ENCODE data around the gene CBLB.

The CBLB gene

DNA sequence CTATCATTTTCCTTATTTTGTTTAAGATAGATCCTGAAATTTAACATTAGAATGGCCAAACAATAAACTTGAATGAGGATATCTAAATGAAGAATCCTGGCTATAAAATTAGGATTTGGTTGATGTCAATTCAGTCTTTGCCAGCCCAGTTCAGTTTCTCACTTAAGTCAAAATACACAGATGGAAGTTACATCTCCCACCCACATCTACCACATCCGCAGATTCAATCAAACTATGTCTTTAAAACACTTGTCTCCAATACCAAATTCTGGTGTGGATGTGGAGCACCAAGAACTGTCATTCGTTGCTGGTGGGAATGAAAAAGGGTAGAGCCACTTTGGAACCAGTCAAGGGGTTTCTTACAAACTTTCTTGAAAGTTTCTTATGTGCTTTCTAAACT is 18.2 kb downstream of the CBLB start:
- TF ChIP-seq, protein P1, sequence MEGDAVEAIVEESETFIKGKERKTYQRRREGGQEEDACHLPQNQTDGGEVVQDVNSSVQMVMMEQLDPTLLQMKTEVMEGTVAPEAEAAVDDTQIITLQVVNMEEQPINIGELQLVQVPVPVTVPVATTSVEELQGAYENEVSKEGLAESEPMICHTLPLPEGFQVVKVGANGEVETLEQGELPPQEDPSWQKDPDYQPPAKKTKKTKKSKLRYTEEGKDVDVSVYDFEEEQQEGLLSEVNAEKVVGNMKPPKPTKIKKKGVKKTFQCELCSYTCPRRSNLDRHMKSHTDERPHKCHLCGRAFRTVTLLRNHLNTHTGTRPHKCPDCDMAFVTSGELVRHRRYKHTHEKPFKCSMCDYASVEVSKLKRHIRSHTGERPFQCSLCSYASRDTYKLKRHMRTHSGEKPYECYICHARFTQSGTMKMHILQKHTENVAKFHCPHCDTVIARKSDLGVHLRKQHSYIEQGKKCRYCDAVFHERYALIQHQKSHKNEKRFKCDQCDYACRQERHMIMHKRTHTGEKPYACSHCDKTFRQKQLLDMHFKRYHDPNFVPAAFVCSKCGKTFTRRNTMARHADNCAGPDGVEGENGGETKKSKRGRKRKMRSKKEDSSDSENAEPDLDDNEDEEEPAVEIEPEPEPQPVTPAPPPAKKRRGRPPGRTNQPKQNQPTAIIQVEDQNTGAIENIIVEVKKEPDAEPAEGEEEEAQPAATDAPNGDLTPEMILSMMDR (IDR thresholded peaks at IDR 0.05; ENCODE audit: insufficient read depth, low read length, poor library complexity, severe bottlenecking): no peak
- Histone ChIP-seq H3K27me3 (replicated peaks; ENCODE audit: control insufficient read depth, insufficient read depth, low read length) (no peaks in the 10 kb centered on the region), H3K36me3 (ENCODE audit: control insufficient read depth, insufficient read depth, low read length) (no peaks in the 10 kb centered on the region), H3K4me3 (replicated peaks; ENCODE audit: low read depth, low read length) (no peak overlapping the region)
- DNase-seq (ENCODE audit: extremely low read depth, insufficient read length): no peak

DNA sequence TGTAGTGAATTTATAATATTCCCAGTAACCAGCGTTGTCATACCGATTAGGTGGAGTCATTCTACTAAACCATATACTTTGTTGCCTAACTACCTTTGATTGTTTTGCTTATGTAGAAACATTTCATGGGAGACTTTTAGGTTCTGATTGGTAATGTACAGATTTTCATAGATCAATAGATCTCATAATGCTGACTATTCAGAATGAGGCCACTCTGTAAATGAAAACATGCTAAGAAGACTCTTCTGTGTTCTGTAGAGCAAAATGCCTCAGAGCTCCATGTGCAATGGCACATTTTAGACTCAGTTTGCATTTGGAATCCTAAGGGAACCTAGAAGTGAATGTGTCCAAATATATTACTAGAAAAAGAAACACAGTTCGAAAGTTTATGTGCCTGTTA is 20.0 kb downstream of the CBLB start:
- DNase-seq (ENCODE audit: extremely low read depth, insufficient read length): no peak
- Histone ChIP-seq H3K4me3 (replicated peaks; ENCODE audit: low read depth, low read length) (no peak overlapping the region), H3K36me3 (ENCODE audit: control insufficient read depth, insufficient read depth, low read length) (no peaks in the 10 kb centered on the region), H3K27me3 (replicated peaks; ENCODE audit: control insufficient read depth, insufficient read depth, low read length) (no peaks in the 10 kb centered on the region)
- TF ChIP-seq, protein P1 (IDR thresholded peaks at IDR 0.05; ENCODE audit: insufficient read depth, low read length, poor library complexity, severe bottlenecking): no peak

DNA sequence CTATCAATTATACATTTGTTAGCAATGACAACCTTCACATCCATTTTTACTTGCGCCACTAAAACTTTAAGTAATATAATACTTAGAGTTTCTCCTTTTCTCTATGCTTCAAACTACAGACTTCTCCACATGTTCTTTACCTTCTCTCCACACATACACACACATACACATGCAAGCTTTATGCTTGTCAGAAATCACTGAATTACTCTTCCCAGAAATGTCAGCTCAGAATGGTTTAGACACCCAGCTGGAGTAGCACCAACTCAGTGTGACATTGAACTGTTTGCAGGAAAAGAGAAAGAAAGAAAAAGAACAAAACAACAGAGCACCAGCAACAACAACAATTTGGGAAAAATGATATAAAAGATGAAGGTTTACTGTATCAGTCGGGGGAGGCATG is 20.9 kb downstream of the CBLB start:
- TF ChIP-seq, protein P1 (IDR thresholded peaks at IDR 0.05; ENCODE audit: insufficient read depth, low read length, poor library complexity, severe bottlenecking): no peak
- DNase-seq (ENCODE audit: extremely low read depth, insufficient read length): no peak
- no peak overlapping the region for H3K4me3 ChIP-seq (replicated peaks; ENCODE audit: low read depth, low read length)
- H3K36me3 ChIP-seq (ENCODE audit: control insufficient read depth, insufficient read depth, low read length): no peaks in the 10 kb centered on the region
- no peaks in the 10 kb centered on the region for H3K27me3 ChIP-seq (replicated peaks; ENCODE audit: control insufficient read depth, insufficient read depth, low read length)

- H3K36me3 ChIP-seq (ENCODE audit: control insufficient read depth, insufficient read depth, low read length): 0 out of 2 replicates have a peak, but pooled peaks cover 2% of the 10 kb centered on the region
Observed at GRCh38 chr3:105847452-105847851, 21.4 kb downstream of the CBLB start.

GRCh38 chr3:105846809-105847208 is 22.0 kb downstream of the CBLB start:
- TF ChIP-seq, protein P1 (IDR thresholded peaks at IDR 0.05; ENCODE audit: insufficient read depth, low read length, poor library complexity, severe bottlenecking): no peak
- DNase-seq (ENCODE audit: extremely low read depth, insufficient read length): no peak
- 0 out of 2 replicates have a peak, but pooled peaks cover 2% of the 10 kb centered on the region for H3K36me3 ChIP-seq (ENCODE audit: control insufficient read depth, insufficient read depth, low read length)

More at GRCh38 chr3:105847452-105847851, 21.4 kb downstream of the CBLB start:
- no peaks in the 10 kb centered on the region for H3K27me3 ChIP-seq (replicated peaks; ENCODE audit: control insufficient read depth, insufficient read depth, low read length)
- TF ChIP-seq, protein P1 (IDR thresholded peaks at IDR 0.05; ENCODE audit: insufficient read depth, low read length, poor library complexity, severe bottlenecking): no peak
- no peak for DNase-seq (ENCODE audit: extremely low read depth, insufficient read length)
- no peak overlapping the region for H3K4me3 ChIP-seq (replicated peaks; ENCODE audit: low read depth, low read length)

DNA sequence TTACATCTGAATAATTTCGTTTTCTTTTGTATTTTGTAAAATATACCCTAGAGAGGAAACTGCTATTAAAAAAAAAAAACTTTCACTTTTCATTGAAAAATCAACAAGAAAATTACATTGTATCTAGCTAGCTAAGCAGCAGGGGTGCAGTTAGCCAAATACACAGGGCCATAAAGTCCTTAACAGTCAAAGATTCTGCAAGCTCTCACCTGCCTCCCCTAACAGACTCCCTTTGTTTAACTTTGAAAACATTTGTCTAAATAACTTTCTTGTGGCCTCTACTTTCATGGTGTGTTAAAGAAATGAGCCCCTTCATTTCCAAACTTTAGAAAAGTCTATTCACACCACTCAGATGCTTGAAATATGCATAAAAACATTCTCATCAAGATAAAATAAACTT is 23.3 kb downstream of the CBLB start:
- TF ChIP-seq, protein P1 (IDR thresholded peaks at IDR 0.05; ENCODE audit: insufficient read depth, low read length, poor library complexity, severe bottlenecking): no peak
- Histone ChIP-seq H3K4me3 (replicated peaks; ENCODE audit: low read depth, low read length) (no peak overlapping the region), H3K36me3 (ENCODE audit: control insufficient read depth, insufficient read depth, low read length) (0 out of 2 replicates have a peak, but pooled peaks cover 2% of the 10 kb centered on the region), H3K27me3 (replicated peaks; ENCODE audit: control insufficient read depth, insufficient read depth, low read length) (no peaks in the 10 kb centered on the region)
- no peak for DNase-seq (ENCODE audit: extremely low read depth, insufficient read length)

More at GRCh38 chr3:105846809-105847208, 22.0 kb downstream of the CBLB start:
- Histone ChIP-seq H3K4me3 (replicated peaks; ENCODE audit: low read depth, low read length) (no peak overlapping the region), H3K27me3 (replicated peaks; ENCODE audit: control insufficient read depth, insufficient read depth, low read length) (no peaks in the 10 kb centered on the region)

All from GM06990 (cell line).